GM08714 (cell line): ENCODE data around the gene ANXA4.
"Not testable (repeated sequence)": the region's sequence is repeated elsewhere in the genome, so short reads cannot be mapped to it uniquely, and the experiment has no call there.

Experiments used
- H3K4me3 ChIP-seq: fragments of 200-500 bp; sonication (Bioruptor generic); 2 replicates; pipeline ENCODE4 v1.5.1; 2014; ENCODE audit warnings: mild to moderate bottlenecking, low read length, inconsistent platforms
- ZNF274 ChIP-seq: IDR thresholded peaks from 2 replicates; pipeline ENCODE4 v1.6.1; 2012; ENCODE audit warnings: mild to moderate bottlenecking, low read depth, low read length

Gene ANXA4

DNA sequence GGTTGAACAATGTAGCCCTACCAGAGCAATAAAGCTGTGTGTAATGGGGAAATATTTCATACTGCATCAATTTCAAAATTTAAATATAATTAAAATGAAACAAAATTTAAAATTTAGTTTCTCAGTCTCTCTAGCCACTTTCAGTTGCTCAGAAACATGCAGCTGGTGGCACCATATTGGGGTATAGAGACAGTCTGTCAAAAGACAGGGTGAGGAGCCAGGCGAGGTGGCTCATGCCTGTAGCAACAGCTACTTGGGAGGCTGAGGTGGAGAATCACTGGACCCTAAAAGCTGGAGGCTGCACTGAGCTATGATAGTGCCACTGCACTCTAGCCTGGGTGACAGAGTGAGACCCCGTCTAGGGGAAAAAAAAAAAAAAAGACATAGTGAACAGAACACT, 20.1 kb downstream of the ANXA4 start:
- no peak for TF ChIP-seq ZNF274
- H3K4me3 ChIP-seq = no peak overlapping the region

DNA sequence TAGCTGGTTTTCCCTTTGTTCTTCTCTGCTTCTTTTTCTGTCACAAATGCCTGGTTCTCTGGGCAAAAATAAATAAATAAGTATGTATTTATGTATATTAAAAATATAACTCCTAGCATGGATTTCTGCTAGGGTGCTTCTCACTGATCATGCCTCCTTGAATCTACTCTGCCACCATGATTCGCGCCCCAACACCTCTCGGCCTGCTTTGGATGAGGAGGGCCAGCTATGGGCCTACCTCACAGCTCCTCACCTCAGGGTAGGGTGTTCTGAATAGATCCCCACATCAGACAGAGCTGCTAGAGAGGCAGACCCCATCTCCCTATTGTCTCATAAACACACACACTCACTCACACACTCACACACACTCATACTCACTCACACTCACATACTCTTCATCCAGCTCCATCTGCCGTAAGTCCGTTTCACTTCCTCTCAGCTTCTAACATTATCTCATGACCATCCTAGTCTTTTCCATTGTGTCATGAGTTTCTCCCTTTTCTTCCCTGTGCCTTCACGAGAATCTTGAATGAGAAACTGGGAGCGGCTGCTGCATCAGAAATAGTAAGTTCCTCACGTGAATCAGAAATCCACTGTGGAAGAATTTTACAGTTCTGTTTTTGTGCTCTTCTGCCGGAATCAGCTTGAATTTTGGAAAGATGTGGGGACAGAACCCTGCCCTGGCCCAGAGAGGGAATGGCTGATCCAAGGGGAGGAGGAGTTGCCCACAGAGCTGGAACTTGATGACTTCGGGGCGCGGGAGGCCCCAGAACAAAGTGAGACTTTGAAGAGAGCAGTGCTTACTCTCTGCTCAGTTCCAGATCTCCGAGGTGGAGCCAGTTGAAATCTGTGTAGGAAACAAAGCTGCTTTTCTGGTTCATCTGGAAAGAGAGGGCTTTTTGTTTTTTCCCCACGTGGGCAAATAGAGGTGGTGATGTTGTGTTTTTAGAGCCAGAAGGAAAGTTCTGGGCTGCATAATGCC, 20.9 kb downstream of the ANXA4 start:
- no peak overlapping the region; the same call in 1 of the 2 replicates for H3K4me3 ChIP-seq
- TF ChIP-seq ZNF274 = no peak

- H3K4me3 ChIP-seq = not testable (repeated sequence)
These were observed 21.9 kb downstream of the ANXA4 start for GRCh38 chr2:69763831-69764230.

- TF ChIP-seq ZNF274 = no peak
- peak overlapping the region; percentile 44; the same call in 1 of the 2 replicates for H3K4me3 ChIP-seq
These were observed 22.6 kb downstream of the ANXA4 start for GRCh38 chr2:69764286-69765095.

- H3K4me3 ChIP-seq = no peak overlapping the region
- no peak for TF ChIP-seq ZNF274
These were observed 23.1 kb downstream of the ANXA4 start for GRCh38 chr2:69765096-69765380.

GRCh38 chr2:69766014-69766413, 24.1 kb downstream of the ANXA4 start:
- TF ChIP-seq ZNF274 = no peak
- H3K4me3 ChIP-seq = peak overlapping the region; percentile 21; the same call in 1 of the 2 replicates

DNA sequence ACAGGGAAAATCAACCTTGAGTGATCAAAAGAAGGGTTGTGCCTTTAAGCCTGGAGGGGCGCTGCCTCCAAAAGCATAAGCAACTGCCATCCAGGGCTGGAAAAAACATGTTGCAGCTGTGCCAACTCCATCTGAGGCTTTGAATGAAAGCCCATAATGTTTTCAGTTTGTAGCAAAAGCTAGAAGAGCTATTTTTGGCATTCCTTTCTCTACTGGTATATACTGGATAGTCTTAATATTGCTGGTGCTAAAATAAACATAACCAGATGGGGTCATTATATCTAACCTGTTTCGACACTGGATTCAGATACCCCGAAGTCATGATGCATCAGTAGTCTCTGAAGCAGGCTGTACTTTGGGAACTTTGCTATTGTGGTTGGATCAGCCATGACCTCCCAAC, 25.1 kb downstream of the ANXA4 start:
- TF ChIP-seq ZNF274 = no peak

GRCh38 chr2:69768235-69768634, 26.3 kb downstream of the ANXA4 start:
- no peak for TF ChIP-seq ZNF274
- no peak overlapping the region for H3K4me3 ChIP-seq

More for the DNA sequence above, 25.1 kb downstream of the ANXA4 start:
- no peak overlapping the region for H3K4me3 ChIP-seq

- TF ChIP-seq ZNF274 = no peak
- H3K4me3 ChIP-seq = no peak overlapping the region
These were observed 26.9 kb downstream of the ANXA4 start for GRCh38 chr2:69768789-69769188.

DNA sequence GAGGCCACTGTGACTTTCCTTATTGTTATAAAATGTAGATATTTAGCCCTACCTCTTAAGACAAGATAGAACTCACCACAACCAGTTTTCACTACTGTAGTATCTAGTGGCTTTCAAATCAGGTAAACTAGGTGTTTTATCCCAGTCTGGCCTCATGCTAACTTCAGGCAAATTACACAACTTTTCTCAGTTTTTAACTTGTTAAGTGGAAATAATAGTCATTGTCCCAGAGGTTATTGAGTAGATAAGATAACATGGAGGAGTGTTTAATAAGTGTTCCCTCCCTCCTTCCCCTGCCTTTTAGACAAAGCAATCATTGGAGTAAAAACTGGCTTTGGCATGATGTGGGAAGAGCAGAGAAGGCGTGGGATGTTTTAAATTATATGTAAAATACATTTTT, 27.3 kb downstream of the ANXA4 start:
- no peak for TF ChIP-seq ZNF274

DNA sequence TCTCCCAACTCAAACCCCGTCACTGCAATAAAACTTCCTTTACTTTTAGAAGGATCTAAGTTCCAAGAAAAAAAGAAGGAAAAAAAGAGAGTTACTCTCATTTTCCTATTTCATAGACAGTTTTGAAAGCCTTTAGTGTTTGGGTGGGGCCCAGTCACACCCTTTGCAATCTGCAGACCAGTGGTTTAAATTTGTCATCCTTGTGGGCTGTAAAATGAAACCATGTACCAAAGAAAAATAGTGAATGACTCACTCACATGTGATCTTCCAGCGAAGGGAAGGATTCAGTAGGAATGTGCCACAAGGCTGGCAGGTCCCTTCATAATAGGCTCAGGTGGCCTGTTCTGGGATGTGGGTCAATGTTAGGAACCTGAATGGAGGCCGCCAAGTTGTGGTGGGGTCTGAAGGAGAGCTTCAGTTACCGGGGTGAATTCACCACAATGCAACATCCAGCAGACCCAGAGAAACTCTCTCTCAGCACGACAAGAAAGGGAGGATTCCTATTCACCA, 28.3 kb downstream of the ANXA4 start:
- no peak overlapping the region for H3K4me3 ChIP-seq
- TF ChIP-seq ZNF274 = no peak

More for the DNA sequence above, 27.3 kb downstream of the ANXA4 start:
- no peak overlapping the region for H3K4me3 ChIP-seq

- no peak overlapping the region for H3K4me3 ChIP-seq
- no peak for TF ChIP-seq ZNF274
These were observed 28.8 kb downstream of the ANXA4 start for GRCh38 chr2:69770747-69771146.

DNA sequence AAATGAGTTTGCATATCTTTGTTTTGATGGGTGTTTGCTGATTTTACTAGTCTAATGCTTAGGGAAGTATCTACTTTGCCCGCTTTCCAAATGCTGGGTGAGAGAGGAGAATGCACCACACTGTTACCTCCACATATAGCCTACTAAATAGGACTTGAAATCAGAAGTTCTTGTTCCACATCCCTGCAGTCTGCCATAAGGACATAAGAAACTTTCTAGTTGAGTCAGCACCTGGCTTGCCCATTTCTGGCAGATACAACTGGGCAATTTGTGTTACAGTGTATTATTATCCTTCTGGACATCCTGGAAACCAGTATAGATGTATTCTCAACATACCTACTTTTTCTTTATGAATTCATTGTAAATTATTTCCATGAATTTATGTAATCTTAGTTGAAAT, 29.5 kb downstream of the ANXA4 start:
- H3K4me3 ChIP-seq = no peak overlapping the region
- TF ChIP-seq ZNF274 = no peak

- no peak for TF ChIP-seq ZNF274
- no peak overlapping the region for H3K4me3 ChIP-seq
These were observed 31.3 kb downstream of the ANXA4 start for GRCh38 chr2:69773206-69773605.

DNA sequence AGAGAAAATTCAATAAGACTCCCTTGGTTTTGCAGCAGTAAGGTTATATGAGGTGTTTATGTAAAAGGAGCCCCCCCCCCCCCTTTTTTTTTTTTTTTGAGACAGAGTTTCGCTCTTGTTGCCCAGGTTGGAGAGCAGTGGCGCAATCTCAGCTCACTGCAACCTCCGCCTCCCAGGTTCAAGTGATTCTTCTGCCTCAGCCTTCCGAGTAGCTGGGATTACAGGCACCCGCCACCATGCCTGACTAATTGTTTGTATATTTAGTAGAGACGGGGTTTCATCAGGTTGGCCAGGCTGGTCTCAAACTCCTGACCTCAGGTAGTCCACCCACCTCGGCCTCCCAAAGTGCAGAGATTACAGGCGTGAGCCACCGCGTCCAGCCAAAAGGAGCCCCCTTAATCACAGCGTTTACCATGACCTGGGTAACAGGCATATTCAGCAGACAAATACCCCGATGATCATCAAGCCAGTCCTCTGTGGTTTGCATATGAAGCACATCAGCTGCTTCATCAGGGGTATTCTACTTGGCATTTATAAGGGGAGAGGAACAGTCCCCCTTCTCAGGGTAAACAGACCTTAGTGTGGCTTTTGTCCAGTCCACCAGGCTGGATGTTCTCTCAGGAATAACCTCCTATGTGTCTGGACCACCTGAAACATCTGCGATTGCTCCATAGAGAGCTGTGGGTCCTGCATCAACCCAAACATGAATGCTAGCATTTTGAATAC, 32.5 kb downstream of the ANXA4 start:
- H3K4me3 ChIP-seq = peak overlapping the region; percentile 46; the same call in 1 of the 2 replicates
